Activated T-helper 17 cell treated with anti-CD3 and anti-CD28 coated beads, Interleukin-2, amount 50 U/mL, for 72 hours (primary cell): ENCODE data around the gene PLEKHG4. TPM values are rescaled to one million over a fixed set of nuclear protein-coding genes. Genes with fewer than 3 reads are reported as not detected.

ENCODE experiments used
- ATAC-seq: fragments of 150-1000 bp; cut with Tn5 transposase; replicated peaks from 2 replicates; pipeline ENCODE4 v1.10.0; 2021; ENCODE audit warnings: mild to moderate bottlenecking, moderate library complexity
- H3K27ac Mint-ChIP-seq: one replicate; pipeline ENCODE4 v1.8.0; 2022; ENCODE audit warnings: mixed read lengths
- H3K27me3 Mint-ChIP-seq: one replicate; pipeline ENCODE4 v1.8.0; 2022; ENCODE audit warnings: mixed read lengths
- H3K36me3 Mint-ChIP-seq: one replicate; pipeline ENCODE4 v1.8.0; 2022; ENCODE audit warnings: low read depth, mild to moderate bottlenecking, mixed read lengths
- H3K4me1 Mint-ChIP-seq: one replicate; pipeline ENCODE4 v1.8.0; 2022; ENCODE audit warnings: mixed read lengths
- H3K4me3 Mint-ChIP-seq: one replicate; pipeline ENCODE4 v1.8.0; 2022; ENCODE audit warnings: mild to moderate bottlenecking, mixed read lengths
- H3K9me3 Mint-ChIP-seq: one replicate; pipeline ENCODE4 v1.8.0; 2022; ENCODE audit warnings: mixed read lengths
- total RNA-seq, 2 donors: library from RNA; stranded (reverse); gene quantifications; one replicate each; pipeline ENCODE4 v1.2.3, GENCODE V29; 2022

Gene PLEKHG4
- total RNA-seq, 2 donors from 2014 or later: 6.4 to 29.0 TPM

GRCh38 chr16:67265834-67266233 lies 13.5 kb upstream of the PLEKHG4 start:
- no peak for ATAC-seq
- H3K9me3 Mint-ChIP-seq: no peaks in the 10 kb centered on the region
- H3K4me3 Mint-ChIP-seq: no peak overlapping the region
- no peaks in the 10 kb centered on the region for H3K4me1 Mint-ChIP-seq
- H3K36me3 Mint-ChIP-seq: no peaks in the 10 kb centered on the region
- peaks cover 13% of the 10 kb centered on the region for H3K27me3 Mint-ChIP-seq
- no peak overlapping the region for H3K27ac Mint-ChIP-seq

GRCh38 chr16:67268136-67268579 lies 11.2 kb upstream of the PLEKHG4 start:
- H3K27ac Mint-ChIP-seq: no peak overlapping the region
- no peak overlapping the region for H3K4me3 Mint-ChIP-seq
- ATAC-seq: no peak
- H3K9me3 Mint-ChIP-seq: no peaks in the 10 kb centered on the region
- H3K27me3 Mint-ChIP-seq: peaks cover 7% of the 10 kb centered on the region
- H3K4me1 Mint-ChIP-seq: no peaks in the 10 kb centered on the region
- no peaks in the 10 kb centered on the region for H3K36me3 Mint-ChIP-seq

DNA sequence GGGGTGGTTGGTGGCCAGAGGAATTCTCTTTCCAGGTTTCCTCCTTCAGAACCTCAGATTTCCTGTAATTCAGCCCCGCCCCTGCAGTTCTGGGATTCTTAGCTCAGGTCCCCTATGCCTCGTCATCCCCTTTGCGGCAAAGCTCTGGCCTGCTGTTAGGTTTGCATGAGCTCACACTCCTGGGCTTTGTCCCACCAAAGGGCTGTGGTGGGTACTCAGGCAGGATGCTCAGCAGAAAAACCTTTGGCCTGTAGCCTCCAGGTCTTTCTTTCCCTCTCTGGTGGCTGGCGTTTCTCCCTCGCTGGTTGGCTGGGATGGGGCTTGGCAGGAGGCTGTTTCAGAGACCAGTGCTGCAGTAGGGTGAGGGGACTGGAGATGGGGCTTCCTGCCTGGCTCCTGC lies 9.6 kb upstream of the PLEKHG4 start:
- ATAC-seq: no peak
- Mint-ChIP-seq H3K9me3 (no peaks in the 10 kb centered on the region), H3K27me3 (no peaks in the 10 kb centered on the region), H3K4me3 (no peak overlapping the region), H3K36me3 (no peaks in the 10 kb centered on the region), H3K4me1 (no peaks in the 10 kb centered on the region), H3K27ac (no peak overlapping the region)

- H3K4me1 Mint-ChIP-seq: no peaks in the 10 kb centered on the region
- no peak overlapping the region for H3K27ac Mint-ChIP-seq
- no peak overlapping the region for H3K4me3 Mint-ChIP-seq
- no peak for ATAC-seq
- H3K9me3 Mint-ChIP-seq: no peaks in the 10 kb centered on the region
- no peaks in the 10 kb centered on the region for H3K27me3 Mint-ChIP-seq
- peaks cover 10% of the 10 kb centered on the region for H3K36me3 Mint-ChIP-seq
These were observed 8.4 kb upstream of the PLEKHG4 start for GRCh38 chr16:67270931-67271338.

GRCh38 chr16:67271446-67271845 lies 7.9 kb upstream of the PLEKHG4 start:
- H3K27ac Mint-ChIP-seq: no peak overlapping the region
- no peaks in the 10 kb centered on the region for H3K27me3 Mint-ChIP-seq
- ATAC-seq: no peak
- peaks cover 2% of the 10 kb centered on the region for H3K4me1 Mint-ChIP-seq
- H3K36me3 Mint-ChIP-seq: peaks cover 15% of the 10 kb centered on the region
- no peaks in the 10 kb centered on the region for H3K9me3 Mint-ChIP-seq
- no peak overlapping the region for H3K4me3 Mint-ChIP-seq

- no peak overlapping the region for H3K4me3 Mint-ChIP-seq
- peaks cover 11% of the 10 kb centered on the region for H3K4me1 Mint-ChIP-seq
- peaks cover 28% of the 10 kb centered on the region for H3K36me3 Mint-ChIP-seq
- H3K27ac Mint-ChIP-seq: no peak overlapping the region
- H3K27me3 Mint-ChIP-seq: no peaks in the 10 kb centered on the region
- H3K9me3 Mint-ChIP-seq: no peaks in the 10 kb centered on the region
- no peak for ATAC-seq
These were observed 4.0 kb upstream of the PLEKHG4 start for GRCh38 chr16:67275321-67275720.

- peak overlapping the region; percentile 89 for H3K4me3 Mint-ChIP-seq
- no peaks in the 10 kb centered on the region for H3K27me3 Mint-ChIP-seq
- H3K9me3 Mint-ChIP-seq: no peaks in the 10 kb centered on the region
- ATAC-seq: peak; percentile 60
- peak overlapping the region; percentile 94 for H3K27ac Mint-ChIP-seq
- peaks cover 28% of the 10 kb centered on the region for H3K36me3 Mint-ChIP-seq
- H3K4me1 Mint-ChIP-seq: peaks cover 11% of the 10 kb centered on the region
These were observed 1.9 kb upstream of the PLEKHG4 start for GRCh38 chr16:67277294-67277998.

DNA sequence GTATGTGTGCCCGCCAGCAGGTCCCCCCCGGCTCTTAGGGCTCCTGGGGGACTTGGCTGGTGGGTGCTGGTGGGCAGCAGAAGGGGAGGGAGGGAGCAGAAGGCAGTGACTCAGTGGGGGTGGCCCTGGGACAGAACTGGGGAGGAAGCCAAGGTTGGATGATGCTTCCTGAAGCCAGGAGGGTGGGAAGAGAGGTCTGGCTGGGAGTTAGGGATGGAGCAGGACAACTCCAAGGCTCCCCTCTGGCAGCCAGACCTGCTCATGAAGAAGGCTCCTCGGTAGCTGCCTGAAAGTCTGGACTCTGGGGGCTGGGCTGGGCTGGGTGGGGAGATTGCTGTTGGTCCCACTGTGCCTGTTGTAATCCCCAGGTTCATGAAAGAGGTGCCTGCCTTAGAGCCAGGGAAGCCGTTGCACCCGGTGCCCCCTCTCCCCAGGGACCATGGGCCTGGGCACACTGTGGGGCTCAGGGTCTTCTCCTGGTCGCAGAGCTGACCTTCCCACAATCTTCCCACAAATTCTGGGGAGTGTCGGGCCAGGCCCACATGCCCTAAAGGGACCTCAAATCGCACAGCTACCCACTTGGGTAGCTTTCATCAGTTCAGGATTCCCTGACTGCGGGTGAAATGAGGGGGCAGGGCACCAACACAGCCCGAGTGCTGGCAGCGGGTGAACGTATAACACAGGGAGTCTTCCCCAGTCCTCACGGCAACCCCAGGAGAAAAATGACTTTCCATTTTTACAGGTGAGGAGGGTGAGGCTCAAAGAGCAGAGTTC lies 1.1 kb upstream of the PLEKHG4 start:
- H3K27ac Mint-ChIP-seq: peak overlapping the region; percentile 94
- H3K27me3 Mint-ChIP-seq: no peaks in the 10 kb centered on the region
- H3K4me3 Mint-ChIP-seq: peak overlapping the region; percentile 89
- peaks cover 11% of the 10 kb centered on the region for H3K4me1 Mint-ChIP-seq
- no peaks in the 10 kb centered on the region for H3K9me3 Mint-ChIP-seq
- no peak for ATAC-seq
- peaks cover 28% of the 10 kb centered on the region for H3K36me3 Mint-ChIP-seq

- H3K27ac Mint-ChIP-seq: peak overlapping the region; percentile 94
- H3K36me3 Mint-ChIP-seq: peaks cover 28% of the 10 kb centered on the region
These were observed 498 bp upstream of the PLEKHG4 start for GRCh38 chr16:67278773-67279295.

GRCh38 chr16:67280090-67281015 lies 1.0 kb downstream of the PLEKHG4 start:
- Mint-ChIP-seq H3K27ac (peak overlapping the region; percentile 75), H3K4me3 (peak overlapping the region; percentile 39), H3K36me3 (peaks cover 24% of the 10 kb centered on the region), H3K27me3 (no peaks in the 10 kb centered on the region), H3K4me1 (peaks cover 11% of the 10 kb centered on the region), H3K9me3 (no peaks in the 10 kb centered on the region)
- no peak for ATAC-seq

More at GRCh38 chr16:67278773-67279295, 498 bp upstream of the PLEKHG4 start:
- Mint-ChIP-seq H3K4me1 (peaks cover 11% of the 10 kb centered on the region), H3K27me3 (no peaks in the 10 kb centered on the region), H3K9me3 (no peaks in the 10 kb centered on the region), H3K4me3 (peak overlapping the region; percentile 89)
- peak; percentile 70 for ATAC-seq

DNA sequence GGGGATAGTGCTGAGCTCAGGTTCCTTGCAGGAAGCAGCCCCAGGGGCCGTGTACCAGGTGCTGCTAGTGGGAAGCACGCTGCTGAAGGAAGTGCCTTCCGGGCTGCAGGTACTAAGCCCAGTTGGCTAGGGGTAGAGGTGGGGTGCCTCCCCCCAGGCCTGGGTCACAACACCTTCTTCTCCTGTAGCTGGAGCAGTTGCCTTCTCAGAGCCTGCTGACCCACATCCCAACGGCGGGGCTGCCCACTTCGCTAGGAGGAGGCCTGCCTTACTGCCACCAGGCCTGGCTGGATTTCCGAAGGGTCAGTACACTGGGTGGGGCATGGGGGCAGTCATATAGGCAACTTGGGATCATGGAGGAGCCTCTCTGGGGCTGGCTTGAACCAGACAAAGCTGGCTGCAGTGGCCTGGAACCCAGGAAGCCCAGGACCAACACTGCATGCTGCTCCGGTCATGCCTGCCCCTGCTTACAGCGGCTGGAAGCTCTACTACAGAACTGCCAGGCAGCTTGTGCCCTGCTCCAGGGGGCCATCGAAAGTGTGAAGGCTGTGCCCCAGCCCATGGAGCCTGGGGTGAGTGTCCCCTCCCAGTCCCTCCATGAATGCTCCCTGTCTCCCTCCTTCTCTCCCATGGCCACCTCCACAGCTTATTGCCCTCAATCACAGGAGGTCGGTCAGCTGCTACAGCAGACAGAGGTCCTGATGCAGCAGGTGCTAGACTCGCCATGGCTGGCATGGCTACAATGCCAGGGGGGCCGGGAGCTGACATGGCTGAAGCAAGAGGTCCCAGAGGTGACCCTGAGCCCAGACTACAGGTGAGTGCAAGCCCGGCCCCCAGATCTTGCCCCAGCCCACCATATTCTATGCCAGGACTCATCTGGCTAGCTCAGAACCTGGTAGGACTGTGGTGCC lies 2.5 kb downstream of the PLEKHG4 start:
- H3K9me3 Mint-ChIP-seq: no peaks in the 10 kb centered on the region
- no peaks in the 10 kb centered on the region for H3K27me3 Mint-ChIP-seq
- H3K36me3 Mint-ChIP-seq: peaks cover 10% of the 10 kb centered on the region
- no peak overlapping the region for H3K4me3 Mint-ChIP-seq
- H3K4me1 Mint-ChIP-seq: peaks cover 6% of the 10 kb centered on the region
- no peak for ATAC-seq
- no peak overlapping the region for H3K27ac Mint-ChIP-seq

GRCh38 chr16:67282447-67282805 lies 3.1 kb downstream of the PLEKHG4 start:
- H3K27ac Mint-ChIP-seq: peak overlapping the region; percentile 22
- no peak for ATAC-seq
- H3K9me3 Mint-ChIP-seq: no peaks in the 10 kb centered on the region
- H3K36me3 Mint-ChIP-seq: peaks cover 4% of the 10 kb centered on the region
- peaks cover 4% of the 10 kb centered on the region for H3K4me1 Mint-ChIP-seq
- no peaks in the 10 kb centered on the region for H3K27me3 Mint-ChIP-seq
- no peak overlapping the region for H3K4me3 Mint-ChIP-seq

- H3K4me3 Mint-ChIP-seq: no peak overlapping the region
- no peak for ATAC-seq
These were observed 3.9 kb downstream of the PLEKHG4 start for GRCh38 chr16:67283039-67283825.

More at GRCh38 chr16:67283039-67283825, 3.9 kb downstream of the PLEKHG4 start:
- H3K4me1 Mint-ChIP-seq: no peaks in the 10 kb centered on the region
- no peaks in the 10 kb centered on the region for H3K9me3 Mint-ChIP-seq
- H3K36me3 Mint-ChIP-seq: no peaks in the 10 kb centered on the region
- peak overlapping the region; percentile 22 for H3K27ac Mint-ChIP-seq
- H3K27me3 Mint-ChIP-seq: no peaks in the 10 kb centered on the region
